Measurements from ENCODE around the gene HYAL4. TPM values are rescaled to one million over a fixed set of nuclear protein-coding genes. Genes with fewer than 3 reads are reported as not detected.
"Not testable (repeated sequence)": the region's sequence is repeated elsewhere in the genome, so short reads cannot be mapped to it uniquely, and the experiment has no call there.

HYAL4 gene
- total RNA-seq, 1 donor from 2014 or later: not detected

DNA sequence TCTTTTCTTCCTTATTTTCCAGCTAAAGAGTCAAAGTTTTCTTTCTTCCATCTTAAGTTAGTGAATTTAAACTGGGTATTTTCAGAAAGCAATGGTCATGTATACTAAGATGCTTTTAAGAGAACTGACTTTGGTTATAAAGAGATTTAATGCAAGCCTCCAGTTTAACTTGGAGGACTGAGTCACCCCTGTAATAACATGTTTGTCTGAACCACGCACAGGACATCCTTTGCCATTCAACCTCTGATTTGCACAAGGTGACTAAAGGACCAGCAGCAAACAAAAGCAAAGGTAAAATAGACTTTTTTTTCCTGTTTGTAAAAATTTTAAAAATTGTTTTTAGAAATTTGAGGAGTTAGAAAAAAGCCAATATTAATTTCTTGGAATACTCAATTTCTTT is 2.9 kb downstream of the HYAL4 start:
- no peak for DNase-seq

DNA sequence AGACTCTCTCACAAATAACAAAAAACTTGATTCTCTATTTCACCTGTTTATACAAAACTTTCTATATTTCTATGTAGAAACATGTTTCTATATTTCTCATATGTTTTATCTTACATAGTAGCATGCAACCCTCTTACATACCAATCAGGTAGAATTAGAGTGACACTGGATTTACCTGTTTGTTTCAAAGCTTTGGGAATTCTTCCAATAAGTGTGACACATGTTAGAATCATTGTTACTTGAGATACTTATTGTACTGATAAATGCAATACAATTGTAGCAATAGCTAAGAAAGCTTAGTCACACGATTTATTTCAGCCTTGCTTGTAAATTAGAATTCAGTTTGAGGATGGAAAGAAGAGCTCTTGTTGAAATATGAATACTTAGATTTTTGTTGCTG is 4.9 kb downstream of the HYAL4 start:
- no peak for DNase-seq

- not testable (repeated sequence) for DNase-seq
Measured at GRCh38 chr7:123851404-123851803, 6.4 kb downstream of the HYAL4 start.

DNA sequence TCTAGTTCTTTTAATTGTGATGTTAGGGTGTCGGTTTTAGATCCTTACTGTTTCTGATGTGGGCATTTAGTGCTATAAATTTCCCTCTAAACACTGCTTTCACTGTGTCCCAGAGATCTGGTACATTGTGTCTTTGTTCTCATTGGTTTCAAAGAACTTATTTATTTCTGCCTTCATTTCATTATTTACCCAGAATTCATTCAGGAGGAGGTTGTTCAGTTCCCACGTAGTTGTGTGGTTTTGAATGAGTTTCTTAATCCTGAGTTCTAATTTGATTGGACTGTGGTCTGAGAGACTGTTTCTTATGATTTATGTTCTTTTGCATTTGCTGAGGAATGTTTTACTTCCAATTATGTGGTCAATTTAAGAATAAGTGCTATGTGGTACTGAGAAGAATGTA is 9.3 kb downstream of the HYAL4 start:
- DNase-seq: not testable (repeated sequence)

GRCh38 chr7:123856428-123856827 is 11.5 kb downstream of the HYAL4 start:
- DNase-seq: not testable (repeated sequence)

GRCh38 chr7:123860848-123861247 is 15.9 kb downstream of the HYAL4 start:
- no peak for DNase-seq

- no peak for DNase-seq
Measured at GRCh38 chr7:123862775-123863174, 17.8 kb downstream of the HYAL4 start.

DNA sequence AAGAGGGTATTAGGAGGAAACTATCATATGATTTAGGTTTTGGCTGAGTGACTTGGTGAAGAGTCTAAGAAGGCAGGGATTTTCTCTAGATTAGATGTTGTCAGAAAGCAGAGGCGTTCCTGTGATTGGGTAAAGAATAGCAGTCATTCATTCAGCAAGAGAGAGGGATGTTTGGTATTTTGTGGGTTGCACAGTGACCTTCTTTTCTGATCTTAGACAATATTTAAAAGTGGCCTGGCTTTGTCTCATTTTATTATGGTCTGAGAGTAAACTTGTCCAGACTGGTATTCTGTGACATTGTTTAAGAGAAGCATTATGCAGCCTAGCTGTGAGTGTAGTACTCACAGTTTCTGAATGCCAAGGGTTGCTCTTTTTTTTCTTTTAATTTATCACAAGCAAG is 18.5 kb downstream of the HYAL4 start:
- DNase-seq: no peak

DNA sequence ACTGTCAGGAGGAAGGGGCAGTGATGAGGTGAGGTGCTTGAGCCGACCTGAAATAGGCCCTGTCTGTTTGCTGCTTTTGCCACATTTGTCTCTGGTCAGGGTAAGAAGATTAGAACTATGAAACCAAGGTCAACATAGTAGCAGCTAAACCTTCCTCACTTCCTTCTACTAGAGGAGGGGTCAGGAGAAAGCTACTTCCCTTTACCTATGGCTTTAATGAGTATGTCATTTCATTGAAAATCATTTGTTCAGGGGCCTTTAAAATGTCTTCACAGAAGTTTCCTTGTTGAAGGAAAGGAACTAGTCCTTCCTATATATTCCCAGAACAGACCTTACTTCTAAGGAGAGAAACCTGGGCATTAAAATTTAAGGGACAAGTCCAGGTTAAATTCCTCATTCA is 19.0 kb downstream of the HYAL4 start:
- DNase-seq: no peak

GRCh38 chr7:123864436-123864835 is 19.5 kb downstream of the HYAL4 start:
- DNase-seq: no peak

- DNase-seq: no peak
Measured at GRCh38 chr7:123864966-123865365, 20.0 kb downstream of the HYAL4 start.

GRCh38 chr7:123865517-123866117 is 20.6 kb downstream of the HYAL4 start:
- DNase-seq: peak; percentile 82

DNA sequence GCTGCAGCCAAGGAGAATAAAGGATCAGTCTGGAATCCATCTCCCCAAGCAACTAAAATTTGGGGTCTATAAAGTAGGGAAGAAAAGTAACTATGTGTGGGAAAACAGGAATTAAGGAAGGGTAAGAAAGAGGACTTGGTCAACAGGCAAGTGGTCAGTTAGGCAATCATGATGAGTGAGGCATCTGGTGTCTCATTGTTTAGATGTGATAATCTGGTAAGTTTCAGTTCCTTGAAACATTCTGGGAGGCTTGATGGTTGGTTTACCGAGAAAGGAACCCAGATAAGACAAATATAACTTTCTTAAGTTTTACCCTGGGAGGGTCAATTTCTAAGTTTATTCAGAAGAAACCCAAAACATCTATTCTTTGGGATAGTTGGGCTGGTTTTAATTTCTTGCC is 22.3 kb downstream of the HYAL4 start:
- DNase-seq: no peak

DNA sequence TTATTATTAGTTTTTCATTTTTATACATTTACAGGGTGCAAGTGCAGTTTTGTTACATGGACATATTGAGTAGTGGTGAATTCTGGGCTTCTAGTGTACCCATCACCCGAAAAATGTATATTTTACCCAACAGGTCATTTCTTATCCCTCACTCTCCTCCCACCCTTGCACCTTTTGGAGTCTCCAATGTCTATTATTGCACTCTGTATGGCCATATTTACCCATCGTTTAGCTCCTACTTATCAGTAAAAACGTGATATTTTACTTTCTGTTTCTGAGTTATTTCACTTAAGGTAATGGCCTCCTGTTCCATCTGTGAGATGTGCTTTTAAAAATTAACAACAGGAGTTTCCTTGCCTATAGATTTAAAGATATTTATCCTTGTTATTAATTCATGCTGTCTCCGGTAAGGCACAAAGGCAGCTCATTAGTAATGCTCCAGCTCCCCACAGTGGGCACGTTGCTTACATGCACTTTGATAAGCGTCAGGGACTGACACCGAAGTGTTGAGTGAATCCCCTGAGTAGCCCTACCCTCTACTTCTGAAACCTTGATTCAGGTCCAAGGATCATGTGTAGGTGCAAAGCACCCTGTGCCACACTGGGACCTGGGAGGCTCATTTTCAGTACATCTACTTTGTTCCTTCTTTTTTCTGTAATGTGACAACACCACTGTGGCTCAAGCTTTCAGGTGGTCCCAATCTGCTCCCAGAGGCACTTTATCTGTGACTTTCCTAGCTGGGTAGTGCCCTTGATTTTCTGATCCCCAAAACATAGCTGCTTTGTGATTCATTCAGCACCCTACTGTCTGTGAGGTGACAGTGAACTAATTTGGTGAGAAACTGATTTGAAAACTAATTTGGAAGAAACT is 27.3 kb downstream of the HYAL4 start:
- DNase-seq: peak; percentile 43

GRCh38 chr7:123872908-123873307 is 27.9 kb downstream of the HYAL4 start:
- no peak for DNase-seq

DNA sequence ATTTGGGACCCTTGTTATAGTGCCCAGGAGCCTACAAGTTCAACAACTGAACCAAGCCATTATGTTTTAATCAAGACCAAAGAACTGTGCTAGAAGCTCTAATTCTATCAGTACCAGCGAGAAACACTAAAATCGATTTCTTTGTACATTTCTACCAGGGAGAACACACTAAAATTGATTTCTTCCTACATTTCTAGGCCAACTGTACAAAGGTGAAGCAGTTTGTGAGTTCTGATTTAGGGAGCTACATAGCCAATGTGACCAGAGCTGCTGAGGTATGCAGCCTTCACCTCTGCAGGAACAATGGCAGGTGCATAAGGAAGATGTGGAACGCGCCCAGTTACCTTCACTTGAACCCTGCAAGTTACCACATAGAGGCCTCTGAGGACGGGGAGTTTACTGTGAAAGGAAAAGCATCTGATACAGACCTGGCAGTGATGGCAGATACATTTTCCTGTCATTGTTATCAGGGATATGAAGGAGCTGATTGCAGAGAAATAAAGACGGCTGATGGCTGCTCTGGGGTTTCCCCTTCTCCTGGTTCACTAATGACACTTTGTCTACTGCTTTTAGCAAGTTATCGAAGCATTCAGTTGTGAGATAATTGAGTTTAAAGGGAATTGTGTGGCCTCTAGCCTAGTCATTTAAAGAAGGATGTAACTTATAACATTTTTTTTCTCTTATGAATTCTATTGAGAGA is 31.7 kb downstream of the HYAL4 start:
- DNase-seq: no peak

GRCh38 chr7:123879628-123880027 is 34.7 kb downstream of the HYAL4 start:
- DNase-seq: no peak

- no peak for DNase-seq
Measured at GRCh38 chr7:123881300-123881699, 36.3 kb downstream of the HYAL4 start.

- no peak for DNase-seq
Measured at GRCh38 chr7:123883154-123883553, 38.2 kb downstream of the HYAL4 start.

GRCh38 chr7:123888192-123888591 is 43.2 kb downstream of the HYAL4 start:
- no peak for DNase-seq

- not testable (repeated sequence) for DNase-seq
Measured at GRCh38 chr7:123894753-123895152, 49.8 kb downstream of the HYAL4 start.

DNA sequence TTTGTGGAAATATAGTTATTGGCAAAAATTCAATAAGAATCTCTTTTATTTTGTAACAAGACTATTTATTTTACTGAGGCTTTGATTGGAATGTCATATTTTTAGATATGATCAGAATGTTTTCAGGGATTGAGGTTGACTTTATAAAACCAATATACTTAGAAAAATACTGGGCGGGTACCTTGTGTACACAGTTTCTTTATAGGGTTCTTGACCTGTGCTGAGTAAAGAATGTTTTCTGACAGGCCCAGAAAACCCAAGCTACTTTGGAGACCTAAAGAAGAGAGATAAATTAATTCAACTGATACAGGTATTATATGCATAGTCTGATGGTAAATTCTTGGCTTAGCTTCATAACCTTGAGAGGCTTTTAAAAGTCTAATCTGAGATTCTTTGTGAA is 56.1 kb downstream of the HYAL4 start:
- DNase-seq: no peak

DNA sequence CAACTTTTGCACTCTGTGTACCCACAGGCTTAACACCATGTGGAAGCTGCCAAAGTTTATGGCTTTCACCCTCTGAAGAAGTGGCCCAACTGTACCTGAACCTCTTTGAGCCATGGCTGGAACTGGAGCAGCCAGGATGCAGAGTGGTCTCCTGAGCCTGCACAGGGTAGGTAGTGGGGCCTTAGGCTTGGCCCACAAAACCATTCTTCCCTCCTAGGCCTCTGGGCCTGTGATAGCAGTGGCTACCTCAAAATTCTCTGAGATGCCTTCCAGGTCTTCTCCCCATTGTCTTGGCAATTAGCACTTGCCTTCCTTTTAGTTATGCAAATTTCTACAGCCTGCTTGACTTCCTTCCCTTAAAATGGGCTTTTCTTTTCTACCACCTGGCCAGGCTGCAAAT is 60.7 kb downstream of the HYAL4 start:
- no peak for DNase-seq
